GM21515 (cell line): ENCODE data around the gene USH2A.

Experiments
- ATAC-seq: cut with Tn5 transposase; IDR thresholded peaks from one replicate; pipeline ENCODE4 v1.9.1; 2021; ENCODE audit not compliant: unreplicated experiment

USH2A gene

GRCh38 chr1:215730600-215730999, 692.6 kb downstream of the USH2A start:
- ATAC-seq, result no peak

- no peak for ATAC-seq
Observed at GRCh38 chr1:215728169-215728568, 695.1 kb downstream of the USH2A start.

GRCh38 chr1:215720126-215720525, 703.1 kb downstream of the USH2A start:
- ATAC-seq, result no peak

GRCh38 chr1:215719552-215719951, 703.7 kb downstream of the USH2A start:
- no peak for ATAC-seq

GRCh38 chr1:215718575-215719287, 704.5 kb downstream of the USH2A start:
- ATAC-seq, result no peak

GRCh38 chr1:215717677-215718426, 705.4 kb downstream of the USH2A start:
- ATAC-seq, result no peak

- ATAC-seq, result no peak
Observed at GRCh38 chr1:215710899-215711225, 712.4 kb downstream of the USH2A start.

- no peak for ATAC-seq
Observed at GRCh38 chr1:215710036-215710898, 713.0 kb downstream of the USH2A start.

GRCh38 chr1:215704089-215704860, 719.0 kb downstream of the USH2A start:
- ATAC-seq, result peak; percentile 59

GRCh38 chr1:215682232-215682631, 741.0 kb downstream of the USH2A start:
- no peak for ATAC-seq

GRCh38 chr1:215681041-215681440, 742.2 kb downstream of the USH2A start:
- ATAC-seq, result no peak

- no peak for ATAC-seq
Observed at GRCh38 chr1:215679231-215679630, 744.0 kb downstream of the USH2A start.

GRCh38 chr1:215677112-215677511, 746.1 kb downstream of the USH2A start:
- ATAC-seq, result no peak

- ATAC-seq, result no peak
Observed at GRCh38 chr1:215673943-215674342, 749.3 kb downstream of the USH2A start.

GRCh38 chr1:215672482-215672881, 750.8 kb downstream of the USH2A start:
- no peak for ATAC-seq

GRCh38 chr1:215669806-215670491, 753.3 kb downstream of the USH2A start:
- no peak for ATAC-seq

- ATAC-seq, result no peak
Observed at GRCh38 chr1:215667761-215668160, 755.5 kb downstream of the USH2A start.

- ATAC-seq, result no peak
Observed at GRCh38 chr1:215665215-215665614, 758.0 kb downstream of the USH2A start.

- ATAC-seq, result no peak
Observed at GRCh38 chr1:215661033-215661432, 762.2 kb downstream of the USH2A start.

- no peak for ATAC-seq
Observed at GRCh38 chr1:215660259-215660658, 763.0 kb downstream of the USH2A start.
